BJ (cell line): ENCODE results near the gene LRMDA. TPM values are rescaled to one million over a fixed set of nuclear protein-coding genes. Genes with fewer than 3 reads are reported as not detected.

Experiments used
- CTCF ChIA-PET: fragments of 350-600 bp; formaldehyde crosslinking; extraction: SDS; loops from one replicate; lab custom pipeline; 2021; ENCODE audit warnings: antibody characterized with exemption, inconsistent platforms; lab: Yijun Ruan, JAX
- POLR2A ChIA-PET: fragments of 300-600 bp; sonication (Branson Sonifier 250); formaldehyde crosslinking; extraction: SDS; loops from one replicate; lab custom pipeline; 2021; ENCODE audit warnings: antibody characterized with exemption; lab: Charles Lee
- DNase-seq: peaks from one replicate; pipeline ENCODE4 v3.0.0-alpha.2; 2011; ENCODE audit warnings: low read depth
- H3K27me3 ChIP-seq: 2 replicates; pipeline ENCODE4 v1.6.0; 2011; ENCODE audit warnings: low read length; ENCODE audit not compliant: control insufficient read depth, insufficient read depth
- H3K36me3 ChIP-seq: 2 replicates; pipeline ENCODE4 v1.5.1; 2011; ENCODE audit warnings: low read length; ENCODE audit not compliant: control insufficient read depth, insufficient read depth
- H3K4me3 ChIP-seq: 2 replicates; pipeline ENCODE4 v1.5.1; 2011; ENCODE audit warnings: low read depth, mild to moderate bottlenecking, control low read depth, low read length
- CTCF ChIP-seq: IDR thresholded peaks from 2 replicates; pipeline ENCODE4 v1.5.1; 2011; ENCODE audit warnings: low read depth, mild to moderate bottlenecking, control low read depth, inconsistent platforms, low read length, moderate library complexity; ENCODE audit not compliant: insufficient read depth
- polyA plus RNA-seq: library from polyadenylated mRNA; depleted of rRNA; stranded (reverse); fragments of >200 nt; gene quantifications from 2 replicates; pipeline ENCODE4 v1.2.3, GENCODE V29; 2011

LRMDA gene
- polyA plus RNA-seq, 1 experiment: not detected

GRCh38 chr10:76085817-76086167 lies 654.4 kb downstream of the LRMDA start:
- Histone ChIP-seq H3K36me3 (no peaks in the 10 kb centered on the region), H3K4me3 (no peak overlapping the region), H3K27me3 (peaks cover 5% of the 10 kb centered on the region)
- TF ChIP-seq CTCF: no peak
- CTCF ChIA-PET: interaction anchor here (0.6 to 0.9 kb wide), 2 partner anchors 52 to 686 kb away, joined by 3 read pairs; no protein-coding TSS in a partner anchor
- POLR2A ChIA-PET: no interaction called here
- DNase-seq: no peak

GRCh38 chr10:76086170-76086760 lies 654.8 kb downstream of the LRMDA start:
- no peak for TF ChIP-seq CTCF
- DNase-seq: no peak
- POLR2A ChIA-PET: no interaction called here
- Histone ChIP-seq H3K27me3 (peaks cover 5% of the 10 kb centered on the region), H3K36me3 (no peaks in the 10 kb centered on the region), H3K4me3 (no peak overlapping the region)
- CTCF ChIA-PET: interaction anchor here (0.8 kb wide), 1 partner anchor 11 kb away, joined by 5 read pairs; no protein-coding TSS in a partner anchor

- Histone ChIP-seq H3K36me3 (no peaks in the 10 kb centered on the region), H3K27me3 (peaks cover 5% of the 10 kb centered on the region), H3K4me3 (no peak overlapping the region)
- no peak for DNase-seq
- ChIA-PET CTCF (interaction anchor here (0.7 to 0.8 kb wide), 2 partner anchors 10 to 216 kb away, joined by 3 to 5 read pairs; no protein-coding TSS in a partner anchor), POLR2A (no interaction called here)
- TF ChIP-seq CTCF: peak; percentile 32
Observed at GRCh38 chr10:76086761-76087639, 655.6 kb downstream of the LRMDA start.

GRCh38 chr10:76088008-76088407 lies 656.6 kb downstream of the LRMDA start:
- DNase-seq: no peak
- POLR2A ChIA-PET: no interaction called here
- Histone ChIP-seq H3K27me3 (peaks cover 5% of the 10 kb centered on the region), H3K4me3 (no peak overlapping the region), H3K36me3 (no peaks in the 10 kb centered on the region)
- TF ChIP-seq CTCF: no peak
- CTCF ChIA-PET: no interaction called here

- Histone ChIP-seq H3K36me3 (no peaks in the 10 kb centered on the region), H3K27me3 (peaks cover 5% of the 10 kb centered on the region), H3K4me3 (no peak overlapping the region)
- DNase-seq: no peak
- ChIA-PET CTCF (no interaction called here), POLR2A (no interaction called here)
- no peak for TF ChIP-seq CTCF
Observed at GRCh38 chr10:76088980-76089379, 657.6 kb downstream of the LRMDA start.
